ENCODE results near the gene LBR.

LBR gene

DNA sequence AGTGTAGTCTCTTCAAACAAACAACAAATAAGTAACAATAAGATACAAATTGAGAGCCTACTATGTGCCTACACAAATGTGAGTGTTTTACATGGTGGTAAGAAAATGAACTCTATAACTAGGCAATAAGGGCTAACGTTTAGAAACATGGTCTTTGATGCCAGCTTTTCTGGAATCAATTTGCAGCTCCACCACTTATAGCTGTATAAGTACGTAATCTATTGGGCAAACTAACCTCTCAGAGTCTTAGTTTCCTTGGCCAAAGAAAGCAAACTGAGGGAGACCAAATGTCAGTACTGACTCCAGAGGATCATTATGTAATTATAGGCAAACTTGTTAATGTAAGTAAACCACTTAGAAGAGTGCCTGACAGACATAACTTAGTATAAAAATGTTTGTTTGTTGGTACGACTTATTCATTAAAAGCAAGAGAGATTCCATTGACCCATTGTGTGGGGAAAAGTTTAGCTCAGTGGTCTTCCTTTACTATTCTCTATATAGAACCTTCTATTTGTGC is 59.7 kb downstream of the LBR start:
- no peak for DNase-seq

- DNase-seq = no peak
Measured at GRCh38 chr1:225366552-225366951, 61.3 kb downstream of the LBR start.

DNA sequence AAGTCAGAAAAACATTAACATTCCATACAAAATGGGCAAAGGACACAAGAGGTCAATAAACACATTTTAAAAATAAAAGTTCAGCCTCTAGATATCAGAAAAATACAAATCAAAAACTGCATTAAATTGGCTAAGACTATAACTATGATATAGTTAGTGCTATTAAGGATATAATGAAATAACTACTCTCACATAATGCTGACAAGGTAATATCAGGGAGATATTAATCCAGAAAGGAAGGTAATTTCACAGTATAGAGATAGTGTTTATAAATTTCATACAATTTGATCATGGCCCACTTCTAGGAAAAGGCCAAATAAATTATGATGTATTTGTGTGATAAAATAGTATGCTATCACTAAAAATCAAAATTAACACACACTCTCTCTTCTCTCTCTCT is 61.8 kb downstream of the LBR start:
- DNase-seq = no peak

GRCh38 chr1:225364439-225364838 is 63.4 kb downstream of the LBR start:
- no peak for DNase-seq

DNA sequence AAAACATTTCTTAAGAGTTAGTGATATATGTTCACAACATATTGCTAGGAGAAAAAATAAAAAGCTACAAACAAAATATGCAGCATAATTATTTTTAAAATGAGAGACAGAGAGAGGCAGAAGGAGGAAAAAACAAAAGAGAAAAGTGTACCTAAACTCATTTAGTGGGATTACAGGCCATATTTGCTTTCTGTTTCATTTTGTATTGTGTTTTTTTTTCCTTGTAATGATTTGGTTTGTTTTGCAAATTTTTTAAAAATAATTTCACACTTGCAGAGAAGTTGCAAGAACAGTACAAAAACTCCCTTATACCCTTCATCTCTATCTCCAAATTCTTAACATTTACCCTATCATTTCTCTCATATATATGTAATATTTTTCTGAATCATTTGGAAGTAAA is 65.0 kb downstream of the LBR start:
- no peak for DNase-seq

- DNase-seq = no peak
Measured at GRCh38 chr1:225361176-225361575, 66.7 kb downstream of the LBR start.

GRCh38 chr1:225360119-225360518 is 67.7 kb downstream of the LBR start:
- DNase-seq = no peak

GRCh38 chr1:225355863-225356262 is 72.0 kb downstream of the LBR start:
- DNase-seq = no peak

GRCh38 chr1:225354906-225355305 is 72.9 kb downstream of the LBR start:
- DNase-seq = no peak

All from activated T-cell treated with anti-CD3 and anti-CD28 coated beads, Interleukin-2, amount 50 U/mL, for 48 hours (primary cell).